CD14-positive monocyte (primary cell): Measurements from ENCODE around the gene TXNRD2. TPM values are rescaled to one million over a fixed set of nuclear protein-coding genes. Genes with fewer than 3 reads are reported as not detected.
A peak's percentile ranks its signal among the peaks of the same experiment; 100 is the strongest.

ENCODE experiments used
- DNase-seq, 3 donors: peaks; one replicate each; pipeline ENCODE4 v3.0.0-alpha.2; 2011 to 2022
- H2AFZ ChIP-seq: 2 replicates; pipeline ENCODE4 v1.6.0; 2012; ENCODE audit warnings: mild to moderate bottlenecking, low read depth, low read length, inconsistent platforms; ENCODE audit not compliant: insufficient read depth, poor library complexity, severe bottlenecking
- H3K27ac ChIP-seq, 2 donors: 1 replicate in 1 of 2; 2 replicates in 1 of 2; pipeline ENCODE4 v1.5.1; 2012 to 2013; ENCODE audit warnings: low read length in 2 of 2, control low read depth in 1 of 2, inconsistent platforms in 1 of 2, low read depth in 1 of 2, mild to moderate bottlenecking in 1 of 2
- H3K27me3 ChIP-seq, 2 donors: one replicate each; pipeline versions ENCODE4 v1.6.0 to v1.6.1; 2011 to 2013; ENCODE audit warnings: low read length in 2 of 2; ENCODE audit not compliant: control insufficient read depth in 2 of 2, insufficient read depth in 2 of 2
- H3K36me3 ChIP-seq, 2 donors: replicated peaks in 1 of 2; 1 replicate in 1 of 2; 2 replicates in 1 of 2; pipeline versions ENCODE4 v1.5.1 to v1.6.1; 2012 to 2013; ENCODE audit warnings: low read length in 2 of 2, control low read depth in 1 of 2, inconsistent platforms in 1 of 2, mild to moderate bottlenecking in 1 of 2; ENCODE audit not compliant: insufficient read depth in 2 of 2, control insufficient read depth in 1 of 2
- H3K4me1 ChIP-seq, 2 donors: 1 replicate in 1 of 2; 2 replicates in 1 of 2; pipeline versions ENCODE4 v1.5.1 to v1.6.1; 2012 to 2013; ENCODE audit warnings: low read length in 2 of 2, control low read depth in 1 of 2, inconsistent platforms in 1 of 2, mild to moderate bottlenecking in 1 of 2, moderate library complexity in 1 of 2; ENCODE audit not compliant: insufficient read depth in 2 of 2, control insufficient read depth in 1 of 2
- H3K4me2 ChIP-seq: replicated peaks from 2 replicates; pipeline ENCODE3; 2012; ENCODE audit warnings: low read length, moderate library complexity, mild to moderate bottlenecking; ENCODE audit not compliant: poor library complexity, severe bottlenecking; ENCODE audit errors: extremely low read depth
- H3K4me3 ChIP-seq, 3 experiments: fragments of 200-600 bp in 1 of 3; sonication (generic) in 1 of 3; replicated peaks in 1 of 3; 1 replicate in 2 of 3; 2 replicates in 1 of 3; pipeline ENCODE4 v1.5.1; 2011 to 2013; ENCODE audit warnings: low read length in 3 of 3, mild to moderate bottlenecking in 3 of 3, control low read depth in 2 of 3, low read depth in 2 of 3, inconsistent platforms in 1 of 3, moderate library complexity in 1 of 3
- H3K79me2 ChIP-seq: 2 replicates; pipeline ENCODE4 v1.6.0; 2012; ENCODE audit warnings: mild to moderate bottlenecking, control low read depth, inconsistent platforms, low read length, moderate library complexity; ENCODE audit not compliant: insufficient read depth
- H3K9ac ChIP-seq: 2 replicates; pipeline ENCODE4 v1.6.0; 2017; ENCODE audit warnings: low read length, mild to moderate bottlenecking; ENCODE audit not compliant: insufficient read depth, poor library complexity, severe bottlenecking
- H3K9me3 ChIP-seq, 2 donors: replicated peaks in 1 of 2; 1 replicate in 1 of 2; 2 replicates in 1 of 2; pipeline versions ENCODE4 v1.5.1 to v1.6.1; 2012 to 2013; ENCODE audit warnings: low read length in 2 of 2, control low read depth in 1 of 2; ENCODE audit not compliant: control insufficient read depth in 1 of 2, insufficient read depth in 1 of 2
- H4K20me1 ChIP-seq: 2 replicates; pipeline ENCODE4 v1.6.0; 2012; ENCODE audit warnings: mild to moderate bottlenecking, low read length, control low read depth, moderate library complexity; ENCODE audit not compliant: insufficient read depth
- H3K27ac Mint-ChIP-seq, 7 donors: one replicate each; pipeline ENCODE4 v1.8.0; 2020; ENCODE audit warnings: mild to moderate bottlenecking in 7 of 7, mixed read lengths in 7 of 7, moderate library complexity in 6 of 7, inconsistent platforms in 2 of 7
- H3K27me3 Mint-ChIP-seq, 3 donors: one replicate each; pipeline ENCODE4 v1.8.0; 2021 to 2022; ENCODE audit warnings: low read depth in 3 of 3, mild to moderate bottlenecking in 3 of 3, mixed read lengths in 3 of 3, moderate library complexity in 3 of 3, inconsistent platforms in 1 of 3
- H3K36me3 Mint-ChIP-seq, 2 donors: one replicate each; pipeline ENCODE4 v1.8.0; 2020; ENCODE audit warnings: mixed read lengths in 2 of 2, inconsistent platforms in 1 of 2, mild to moderate bottlenecking in 1 of 2
- H3K4me1 Mint-ChIP-seq: one replicate; pipeline ENCODE4 v1.8.0; 2020; ENCODE audit warnings: mild to moderate bottlenecking, mixed read lengths
- H3K4me3 Mint-ChIP-seq, 2 donors: one replicate each; pipeline ENCODE4 v1.8.0; 2020; ENCODE audit warnings: mild to moderate bottlenecking in 2 of 2, mixed read lengths in 2 of 2, moderate library complexity in 1 of 2
- H3K9me3 Mint-ChIP-seq, 7 donors: one replicate each; pipeline ENCODE4 v1.8.0; 2020 to 2022; ENCODE audit warnings: mixed read lengths in 7 of 7, mild to moderate bottlenecking in 6 of 7, moderate library complexity in 6 of 7, inconsistent platforms in 2 of 7
- WGBS: methylation state at CpG from one replicate; pipeline ENCODE4 v1.1.5; 2013; ENCODE audit warnings: missing lambda C conversion rate; ENCODE audit not compliant: insufficient coverage; 5-methylcytosine and 5-hydroxymethylcytosine counted together
- intact Hi-C, 2 donors: fragments of 100-400 bp; cut with micrococcal nuclease; formaldehyde crosslinking; loops; one replicate each; pipeline versions ENCODE4 v1.15.0 to v1.15.1; 2023
- polyA plus RNA-seq, 3 donors: library from polyadenylated mRNA; depleted of rRNA in 1 of 3; unstranded in 2 of 3; stranded (reverse) in 1 of 3; fragments of 300-500 nt in 2 of 3; fragments of >200 nt in 1 of 3; fragmentation: Illumina TruSeq in 2 of 3; gene quantifications; 1 replicate in 2 of 3; 2 replicates in 1 of 3; pipeline ENCODE4 v1.2.3, GENCODE V29; 2012 to 2021
- TF ChIP-seq, protein P1 (sequence below): fragments of 200-600 bp; IDR thresholded peaks from one replicate; pipeline ENCODE4 v1.8.0; 2022; ENCODE audit warnings: antibody characterized with exemption, mild to moderate bottlenecking

TXNRD2 gene
- polyA plus RNA-seq, 3 donors, result 24.9 to 54.9 (median 30.8) TPM

DNA sequence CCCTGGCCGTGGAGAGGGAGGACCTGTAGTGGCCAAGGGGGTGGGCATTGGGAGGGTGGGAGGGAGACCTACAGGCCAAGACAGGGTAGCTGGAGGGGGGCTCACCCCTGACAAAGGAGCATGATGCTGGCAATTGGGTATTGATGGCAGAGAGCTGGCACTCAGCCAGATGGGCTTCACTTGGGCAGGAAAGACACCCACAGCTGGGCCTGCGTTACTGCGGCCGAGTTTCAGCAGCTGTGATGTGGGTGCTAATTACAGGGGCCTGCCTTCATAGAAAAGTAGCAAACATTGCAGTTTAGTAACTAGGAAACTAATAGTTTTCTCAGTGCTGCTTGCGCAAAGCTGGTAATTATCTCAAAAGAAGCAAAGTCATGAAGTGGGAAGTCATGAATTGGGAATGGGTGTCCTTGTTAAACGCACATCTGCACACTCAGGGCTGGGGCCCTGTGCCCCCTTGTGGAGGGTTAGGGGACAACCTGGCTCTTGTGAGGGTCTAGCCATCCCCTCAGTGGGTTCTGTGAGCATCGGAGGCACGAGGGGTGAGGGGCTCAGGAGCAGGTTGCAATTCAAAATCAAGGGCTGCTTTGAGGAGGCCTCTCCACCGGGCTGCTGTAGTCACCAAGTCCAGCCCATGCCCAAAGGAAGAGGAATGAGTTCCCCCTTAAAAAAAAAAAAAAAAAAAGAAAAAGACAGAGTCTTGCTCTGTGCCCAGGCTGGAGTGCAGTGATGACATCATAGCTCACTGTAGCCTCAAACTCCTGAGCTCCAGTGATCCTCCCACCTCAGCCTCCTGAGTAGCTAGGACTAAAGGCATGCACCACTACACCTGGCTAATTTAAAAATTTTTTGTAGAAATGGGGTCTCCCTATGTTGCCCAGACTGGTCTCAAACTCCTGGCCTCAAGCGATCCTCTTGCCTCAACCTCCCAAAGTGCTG is 24.4 kb upstream of the TXNRD2 start:
- Histone ChIP-seq H3K36me3 (peaks cover 61 to 74% of the 10 kb centered on the region in 2 donors), H3K4me2 (no peak overlapping the region), H3K4me3 (no peak overlapping the region), H3K9me3 (no peaks in the 10 kb centered on the region), H3K79me2 (no peaks in the 10 kb centered on the region), H3K4me1 (no peaks in the 10 kb centered on the region), H3K9ac (no peak overlapping the region), H4K20me1 (peaks cover 53% of the 10 kb centered on the region), H3K27me3 (no peaks in the 10 kb centered on the region), H2AFZ (no peak overlapping the region), H3K27ac (peak overlapping the region in 1 of 2 donors; percentile 31)
- H3K27ac Mint-ChIP-seq, result peak overlapping the region in 2 of 7 donors; percentile 6 to 43
- peaks cover 8% of the 10 kb centered on the region for H3K4me1 Mint-ChIP-seq
- peaks cover 0 to 3% (median 3%) of the 10 kb centered on the region in 3 donors for H3K27me3 Mint-ChIP-seq
- TF ChIP-seq, protein P1, sequence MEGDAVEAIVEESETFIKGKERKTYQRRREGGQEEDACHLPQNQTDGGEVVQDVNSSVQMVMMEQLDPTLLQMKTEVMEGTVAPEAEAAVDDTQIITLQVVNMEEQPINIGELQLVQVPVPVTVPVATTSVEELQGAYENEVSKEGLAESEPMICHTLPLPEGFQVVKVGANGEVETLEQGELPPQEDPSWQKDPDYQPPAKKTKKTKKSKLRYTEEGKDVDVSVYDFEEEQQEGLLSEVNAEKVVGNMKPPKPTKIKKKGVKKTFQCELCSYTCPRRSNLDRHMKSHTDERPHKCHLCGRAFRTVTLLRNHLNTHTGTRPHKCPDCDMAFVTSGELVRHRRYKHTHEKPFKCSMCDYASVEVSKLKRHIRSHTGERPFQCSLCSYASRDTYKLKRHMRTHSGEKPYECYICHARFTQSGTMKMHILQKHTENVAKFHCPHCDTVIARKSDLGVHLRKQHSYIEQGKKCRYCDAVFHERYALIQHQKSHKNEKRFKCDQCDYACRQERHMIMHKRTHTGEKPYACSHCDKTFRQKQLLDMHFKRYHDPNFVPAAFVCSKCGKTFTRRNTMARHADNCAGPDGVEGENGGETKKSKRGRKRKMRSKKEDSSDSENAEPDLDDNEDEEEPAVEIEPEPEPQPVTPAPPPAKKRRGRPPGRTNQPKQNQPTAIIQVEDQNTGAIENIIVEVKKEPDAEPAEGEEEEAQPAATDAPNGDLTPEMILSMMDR, result peak; percentile 18
- DNase-seq, result no peak
- no peak overlapping the region for H3K4me3 Mint-ChIP-seq
- peaks cover 42 to 77% of the 10 kb centered on the region in 2 donors for H3K36me3 Mint-ChIP-seq
- H3K9me3 Mint-ChIP-seq, result no peaks in the 10 kb centered on the region
- intact Hi-C loops, result no loop called here
- 62% methylated on average over 8 of the region's 10 CpGs for WGBS

DNA sequence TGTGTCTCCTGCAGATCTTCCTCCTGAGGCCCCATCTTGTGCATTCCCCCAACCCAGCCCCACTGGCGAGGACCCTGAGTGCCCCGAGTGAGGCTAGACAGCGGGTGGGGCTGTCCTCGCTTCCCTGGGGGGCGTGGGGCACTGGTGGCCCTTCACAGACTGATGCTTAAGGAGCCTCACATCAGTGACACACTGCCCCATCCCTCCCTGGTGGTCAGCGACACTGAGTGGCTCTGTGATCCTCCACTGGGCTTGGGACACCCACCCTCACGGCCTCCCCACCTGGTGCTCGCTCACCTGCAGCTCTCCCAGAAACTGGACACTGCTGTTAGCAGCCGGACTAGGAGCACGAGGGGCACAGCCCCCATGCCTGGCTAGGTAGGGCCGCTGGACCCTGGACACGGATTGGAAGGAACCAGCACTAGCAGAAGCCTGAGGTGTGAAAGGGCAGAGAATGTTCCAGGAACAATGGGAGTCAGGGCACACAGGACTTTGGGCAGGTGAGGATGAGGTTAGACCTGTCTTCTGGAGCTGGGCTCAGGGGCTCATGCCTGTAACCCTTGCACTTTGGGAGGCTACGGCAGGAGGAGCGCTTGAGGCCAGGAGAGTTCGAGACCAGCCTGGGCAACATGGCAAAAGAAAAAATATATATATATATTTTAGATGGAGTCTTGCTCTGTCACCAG is 23.2 kb upstream of the TXNRD2 start:
- H2AFZ ChIP-seq, result no peak overlapping the region
- no peak for DNase-seq
- peaks cover 0 to 5% (median 3%) of the 10 kb centered on the region in 3 donors for H3K27me3 Mint-ChIP-seq
- TF ChIP-seq, protein P1, result no peak
- H3K36me3 ChIP-seq, result peaks cover 63 to 83% of the 10 kb centered on the region in 2 donors
- H3K27ac ChIP-seq, result no peak overlapping the region
- peaks cover 44 to 80% of the 10 kb centered on the region in 2 donors for H3K36me3 Mint-ChIP-seq
- intact Hi-C loops, result no loop called here
- H4K20me1 ChIP-seq, result peaks cover 54% of the 10 kb centered on the region
- no peaks in the 10 kb centered on the region for H3K9me3 ChIP-seq
- no peak overlapping the region for H3K9ac ChIP-seq
- H3K9me3 Mint-ChIP-seq, result no peaks in the 10 kb centered on the region
- H3K4me1 Mint-ChIP-seq, result peaks cover 5% of the 10 kb centered on the region
- no peak overlapping the region for H3K4me2 ChIP-seq
- H3K4me3 ChIP-seq, result no peak overlapping the region
- WGBS, result 94% methylated on average over 12 of the region's 15 CpGs
- H3K4me1 ChIP-seq, result no peaks in the 10 kb centered on the region
- no peaks in the 10 kb centered on the region for H3K79me2 ChIP-seq
- H3K4me3 Mint-ChIP-seq, result no peak overlapping the region
- H3K27me3 ChIP-seq, result no peaks in the 10 kb centered on the region
- H3K27ac Mint-ChIP-seq, result peak overlapping the region in 3 of 7 donors; percentile 31 to 66 (median 57)
